ENCODE results near the gene RXFP3.

RXFP3 gene

DNA sequence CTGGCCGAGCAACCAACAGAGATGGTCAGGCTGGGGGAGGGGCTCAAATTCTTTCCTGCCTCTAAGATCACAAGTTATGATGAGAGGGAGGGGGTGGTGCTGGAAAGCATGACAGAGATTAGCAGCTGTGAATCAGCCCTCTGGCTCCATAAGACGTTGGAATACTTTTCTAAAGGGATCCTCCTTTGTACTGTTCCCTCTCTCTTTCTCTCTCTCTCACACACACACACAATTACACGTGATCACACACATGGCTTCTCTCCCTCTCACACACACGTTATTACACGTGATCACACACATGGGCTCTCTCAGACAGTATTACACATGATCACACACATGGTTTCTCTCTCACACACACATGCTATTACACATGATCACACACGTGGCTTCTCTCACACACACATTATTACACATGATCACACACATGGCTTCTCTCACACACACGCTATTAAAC, 48.5 kb downstream of the RXFP3 start, which contains the start of gene SLC45A2:
Gene SLC45A2 (minus strand): TSS at position 23 of the 454 bp plus-strand sequence. CDS start 110 bp downstream, outside the sequence.
- H3K27ac Mint-ChIP-seq: no peak within 1 kb of the TSS
- no peaks in the 10 kb centered on the region for H3K9me3 Mint-ChIP-seq
- H3K36me3 Mint-ChIP-seq (ENCODE audit: low read depth): peaks cover 18% of the 10 kb centered on the region
- no peaks in the 10 kb centered on the region for H3K4me1 Mint-ChIP-seq (ENCODE audit: low read depth)
- no peaks in the 10 kb centered on the region for H3K27me3 Mint-ChIP-seq
- no peak within 1 kb of the TSS for H3K4me3 Mint-ChIP-seq

DNA sequence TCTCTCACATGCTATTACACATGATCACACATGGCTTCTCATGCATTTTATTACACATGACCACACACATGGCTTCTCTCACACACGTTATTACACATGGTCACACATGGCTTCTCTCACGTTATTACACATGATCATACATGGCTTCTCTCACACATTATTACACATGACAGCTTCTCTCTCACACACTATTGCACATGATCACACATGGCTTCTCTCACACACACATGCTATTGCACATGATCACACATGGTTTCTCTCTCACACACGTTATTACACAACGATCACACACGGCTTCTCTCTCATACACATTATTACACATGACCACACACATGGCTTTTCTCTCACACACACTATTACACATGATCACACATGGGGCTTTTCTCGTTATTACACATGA, 49.3 kb downstream of the RXFP3 start:
- no peaks in the 10 kb centered on the region for H3K27me3 Mint-ChIP-seq
- H3K27ac Mint-ChIP-seq: no peak overlapping the region
- no peaks in the 10 kb centered on the region for H3K4me1 Mint-ChIP-seq (ENCODE audit: low read depth)
- no peaks in the 10 kb centered on the region for H3K9me3 Mint-ChIP-seq
- H3K4me3 Mint-ChIP-seq: no peak overlapping the region
- H3K36me3 Mint-ChIP-seq (ENCODE audit: low read depth): peaks cover 18% of the 10 kb centered on the region

All from stimulated activated naive CD8-positive, alpha-beta T cell treated with anti-CD3 and anti-CD28 coated beads, Interleukin-15, Interleukin-2, amounts not matched to agents 100 ng/mL and 50 ng/mL, for 24 hours (primary cell).